Memory B cell (primary cell): ENCODE results near the gene PCDHGB5.
"Not testable (repeated sequence)": the region's sequence is repeated elsewhere in the genome, so short reads cannot be mapped to it uniquely, and the experiment has no call there.

Experiments used
- ATAC-seq: fragments of 150-1000 bp; cut with Tn5 transposase; 2 replicates; pipeline ENCODE4 v1.10.0; 2021; ENCODE audit warnings: low read depth, mild to moderate bottlenecking, moderate library complexity
- DNase-seq, 2 donors: peaks; one replicate each; pipeline ENCODE4 v3.0.0; 2022; ENCODE audit warnings: low spot score in 2 of 2
- H3K27ac Mint-ChIP-seq: one replicate; pipeline ENCODE4 v1.8.0; 2022; ENCODE audit warnings: mild to moderate bottlenecking, moderate library complexity, mixed read lengths
- H3K27me3 Mint-ChIP-seq: one replicate; pipeline ENCODE4 v1.8.0; 2022; ENCODE audit warnings: mixed read lengths
- H3K36me3 Mint-ChIP-seq: one replicate; pipeline ENCODE4 v1.8.0; 2022; ENCODE audit warnings: mild to moderate bottlenecking, mixed read lengths
- H3K4me1 Mint-ChIP-seq: one replicate; pipeline ENCODE4 v1.8.0; 2022; ENCODE audit warnings: mixed read lengths
- H3K4me3 Mint-ChIP-seq: one replicate; pipeline ENCODE4 v1.8.0; 2022; ENCODE audit warnings: mild to moderate bottlenecking, moderate library complexity, mixed read lengths
- H3K9me3 Mint-ChIP-seq: one replicate; pipeline ENCODE4 v1.8.0; 2022; ENCODE audit warnings: mixed read lengths

Gene PCDHGB5

DNA sequence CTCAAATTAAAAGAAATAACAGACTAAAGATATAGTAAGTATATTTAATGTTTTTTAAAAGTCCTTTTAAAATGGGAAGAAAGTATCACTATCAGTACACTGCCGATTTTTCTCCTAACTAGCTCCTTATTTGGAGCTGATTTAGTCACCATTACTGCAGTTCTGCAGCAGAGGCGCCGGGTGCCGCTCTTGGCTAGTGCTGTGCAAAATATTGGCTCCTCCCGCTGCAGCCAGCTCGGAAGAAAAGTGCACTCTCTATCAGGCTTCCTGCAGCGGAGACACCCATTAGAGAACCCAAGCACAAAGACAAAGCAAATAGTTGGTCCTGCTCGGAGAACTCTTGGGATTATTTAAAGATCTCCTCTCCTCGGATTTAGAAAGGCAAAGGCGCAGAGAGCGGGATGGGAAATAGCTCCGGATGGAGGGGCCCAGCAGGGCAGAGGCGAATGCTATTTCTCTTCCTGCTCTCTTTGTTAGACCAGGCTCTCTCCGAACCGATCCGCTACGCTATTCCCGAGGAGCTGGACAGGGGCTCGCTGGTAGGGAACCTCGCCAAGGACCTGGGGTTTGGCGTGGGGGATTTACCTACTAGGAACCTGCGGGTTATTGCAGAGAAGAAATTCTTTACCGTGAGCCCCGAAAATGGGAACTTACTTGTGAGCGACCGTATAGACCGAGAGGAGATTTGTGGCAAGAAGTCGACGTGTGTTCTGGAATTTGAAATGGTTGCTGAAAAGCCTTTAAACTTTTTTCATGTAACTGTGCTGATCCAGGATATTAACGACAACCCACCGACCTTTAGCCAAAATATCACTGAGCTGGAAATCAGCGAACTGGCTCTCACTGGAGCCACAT is 27.5 kb upstream of the PCDHGB5 start, which contains the start of gene PCDHGB3:
TSS of gene PCDHGB3 (plus strand) at position 249 of the 855 bp plus-strand sequence. CDS start at position 402, 153 bp downstream.
- H3K27ac Mint-ChIP-seq = peak within 1 kb of the TSS; percentile 41
- peaks cover 8% of the 10 kb centered on the region for H3K9me3 Mint-ChIP-seq
- peak within 1 kb of the TSS; percentile 95 for H3K4me3 Mint-ChIP-seq
- DNase-seq (peak in 1 of 2 donors; percentile 20), ATAC-seq (peak; percentile 93)
- H3K27me3 Mint-ChIP-seq = peaks cover 15% of the 10 kb centered on the region
- peaks cover 2% of the 10 kb centered on the region for H3K4me1 Mint-ChIP-seq
- H3K36me3 Mint-ChIP-seq = peaks cover 3% of the 10 kb centered on the region

DNA sequence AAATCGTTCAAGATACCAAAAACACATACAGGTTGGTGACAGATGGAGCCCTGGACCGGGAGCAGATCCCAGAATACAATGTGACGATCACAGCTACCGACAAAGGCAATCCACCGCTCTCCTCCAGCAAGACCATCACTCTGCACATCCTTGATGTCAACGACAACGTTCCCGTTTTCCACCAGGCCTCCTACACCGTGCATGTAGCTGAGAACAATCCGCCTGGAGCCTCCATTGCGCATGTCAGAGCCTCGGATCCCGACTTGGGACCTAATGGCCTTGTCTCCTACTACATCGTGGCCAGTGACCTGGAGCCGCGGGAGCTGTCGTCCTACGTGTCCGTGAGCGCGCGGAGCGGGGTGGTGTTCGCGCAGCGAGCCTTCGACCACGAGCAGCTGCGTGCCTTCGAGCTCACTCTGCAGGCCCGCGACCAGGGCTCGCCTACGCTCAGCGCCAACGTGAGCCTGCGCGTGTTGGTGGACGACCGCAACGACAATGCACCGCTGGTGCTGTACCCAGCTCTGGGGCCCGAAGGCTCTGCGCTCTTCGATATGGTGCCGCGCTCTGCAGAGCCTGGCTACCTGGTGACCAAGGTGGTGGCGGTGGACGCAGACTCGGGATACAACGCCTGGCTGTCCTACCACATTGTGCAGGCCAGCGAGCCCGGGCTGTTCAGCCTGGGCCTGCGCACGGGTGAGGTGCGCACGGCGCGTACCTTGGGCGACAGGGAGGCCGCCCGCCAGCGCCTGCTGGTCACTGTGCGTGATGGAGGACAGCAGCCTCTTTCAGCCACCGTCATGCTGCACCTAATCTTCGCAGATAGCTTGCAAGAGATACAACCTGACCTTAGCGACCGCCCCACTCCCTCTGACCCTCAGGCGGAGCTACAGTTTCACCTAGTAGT is 25.9 kb upstream of the PCDHGB5 start:
- no peak for ATAC-seq
- no peak for DNase-seq

DNA sequence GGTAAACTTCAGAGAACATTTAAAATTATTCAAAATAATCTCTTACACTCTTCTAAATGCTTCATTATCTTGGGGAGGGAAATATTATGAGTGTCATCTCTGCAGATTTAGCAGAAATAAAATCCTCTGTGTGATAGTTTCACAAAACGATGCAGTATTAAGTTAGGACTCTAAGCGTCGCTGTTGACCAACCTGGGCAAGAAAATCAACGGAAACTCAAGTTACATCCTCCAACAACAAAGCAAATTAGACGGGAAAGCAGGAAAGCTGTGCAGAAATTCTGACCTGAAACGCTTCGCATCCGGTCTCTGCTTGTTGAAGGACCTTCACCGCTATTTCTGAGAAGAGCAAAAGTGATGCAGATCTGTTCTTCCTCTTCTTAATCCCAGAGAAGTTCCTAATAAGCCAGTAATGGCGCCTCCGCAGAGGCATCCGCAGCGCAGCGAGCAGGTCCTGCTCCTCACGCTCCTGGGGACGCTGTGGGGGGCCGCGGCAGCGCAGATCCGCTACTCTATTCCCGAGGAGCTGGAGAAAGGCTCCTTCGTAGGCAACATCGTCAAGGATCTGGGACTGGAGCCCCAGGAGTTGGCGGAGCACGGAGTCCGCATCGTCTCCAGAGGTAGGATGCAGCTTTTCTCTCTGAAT is 24.0 kb upstream of the PCDHGB5 start, which contains the start of gene PCDHGA6:
TSS of gene PCDHGA6 (plus strand) at position 219 of the 645 bp plus-strand sequence. CDS start at position 412, 193 bp downstream.
- Mint-ChIP-seq H3K27me3 (peaks cover 9% of the 10 kb centered on the region), H3K36me3 (peaks cover 5% of the 10 kb centered on the region), H3K4me1 (peaks cover 2% of the 10 kb centered on the region), H3K4me3 (peak within 1 kb of the TSS; percentile 24), H3K27ac (no peak within 1 kb of the TSS), H3K9me3 (peaks cover 10% of the 10 kb centered on the region)
- no peak for DNase-seq
- ATAC-seq = no peak

More for the DNA sequence above, 25.9 kb upstream of the PCDHGB5 start:
- Mint-ChIP-seq H3K36me3 (peaks cover 3% of the 10 kb centered on the region), H3K4me3 (no peak overlapping the region), H3K27me3 (peaks cover 10% of the 10 kb centered on the region), H3K9me3 (peaks cover 8% of the 10 kb centered on the region), H3K27ac (no peak overlapping the region), H3K4me1 (peaks cover 2% of the 10 kb centered on the region)

DNA sequence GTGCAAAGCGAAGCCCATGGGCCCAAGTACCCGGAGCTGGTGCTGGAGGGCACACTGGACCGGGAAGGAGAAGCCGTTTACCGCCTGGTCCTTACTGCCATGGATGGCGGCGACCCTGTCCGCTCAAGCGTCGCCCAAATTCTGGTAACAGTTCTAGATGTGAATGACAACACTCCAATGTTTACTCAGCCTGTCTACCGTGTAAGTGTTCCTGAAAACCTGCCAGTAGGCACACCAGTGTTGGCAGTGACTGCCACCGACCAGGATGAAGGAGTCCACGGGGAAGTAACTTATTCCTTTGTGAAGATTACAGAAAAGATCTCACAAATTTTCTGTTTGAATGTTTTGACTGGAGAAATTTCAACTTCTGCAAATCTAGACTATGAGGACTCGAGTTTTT is 23.1 kb upstream of the PCDHGB5 start:
- Mint-ChIP-seq H3K4me3 (no peak overlapping the region), H3K27me3 (peaks cover 11% of the 10 kb centered on the region), H3K36me3 (peaks cover 6% of the 10 kb centered on the region), H3K4me1 (peaks cover 2% of the 10 kb centered on the region), H3K9me3 (peaks cover 10% of the 10 kb centered on the region), H3K27ac (no peak overlapping the region)
- DNase-seq (no peak), ATAC-seq (no peak)

- H3K27me3 Mint-ChIP-seq = peaks cover 11% of the 10 kb centered on the region
- not testable (repeated sequence) for DNase-seq, H3K4me3 Mint-ChIP-seq, ATAC-seq, H3K4me1 Mint-ChIP-seq, H3K27ac Mint-ChIP-seq, H3K9me3 Mint-ChIP-seq, H3K36me3 Mint-ChIP-seq
These were observed 22.1 kb upstream of the PCDHGB5 start for GRCh38 chr5:141375444-141376155.

- DNase-seq (peak in 1 of 2 donors; percentile 9), ATAC-seq (no peak)
- Mint-ChIP-seq H3K4me1 (no peaks in the 10 kb centered on the region), H3K27ac (no peak within 1 kb of the TSS), H3K27me3 (peaks cover 21% of the 10 kb centered on the region), H3K36me3 (peaks cover 3% of the 10 kb centered on the region), H3K9me3 (peaks cover 7% of the 10 kb centered on the region), H3K4me3 (peak within 1 kb of the TSS; percentile 78)
These were observed 15.1 kb upstream of the PCDHGB5 start, which contains the start of gene PCDHGA7 for GRCh38 chr5:141382469-141383294. TSS of gene PCDHGA7 (plus strand) at chr5:141382742. CDS start at chr5:141382900, 158 bp downstream.

DNA sequence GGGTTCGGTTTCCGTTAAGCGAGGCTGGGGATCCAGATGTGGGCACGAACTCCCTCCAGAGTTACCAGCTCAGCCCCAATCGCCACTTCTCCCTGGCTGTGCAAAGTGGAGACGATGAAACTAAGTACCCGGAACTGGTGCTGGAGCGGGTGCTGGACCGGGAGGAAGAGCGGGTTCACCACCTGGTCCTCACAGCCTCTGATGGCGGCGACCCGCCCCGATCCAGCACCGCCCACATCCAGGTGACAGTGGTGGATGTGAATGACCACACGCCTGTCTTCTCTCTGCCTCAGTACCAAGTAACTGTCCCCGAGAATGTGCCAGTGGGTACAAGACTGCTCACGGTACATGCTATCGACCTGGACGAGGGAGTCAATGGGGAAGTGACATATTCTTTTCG is 14.4 kb upstream of the PCDHGB5 start:
- DNase-seq (no peak), ATAC-seq (no peak)
- no peaks in the 10 kb centered on the region for H3K4me1 Mint-ChIP-seq
- peaks cover 21% of the 10 kb centered on the region for H3K27me3 Mint-ChIP-seq
- no peak overlapping the region for H3K4me3 Mint-ChIP-seq
- H3K9me3 Mint-ChIP-seq = peaks cover 7% of the 10 kb centered on the region
- H3K36me3 Mint-ChIP-seq = peaks cover 3% of the 10 kb centered on the region
- H3K27ac Mint-ChIP-seq = no peak overlapping the region

- H3K27ac Mint-ChIP-seq = no peak overlapping the region
- ATAC-seq (no peak), DNase-seq (no peak)
- no peak overlapping the region for H3K4me3 Mint-ChIP-seq
- no peaks in the 10 kb centered on the region for H3K4me1 Mint-ChIP-seq
- H3K36me3 Mint-ChIP-seq = no peaks in the 10 kb centered on the region
- H3K9me3 Mint-ChIP-seq = peaks cover 6% of the 10 kb centered on the region
- peaks cover 21% of the 10 kb centered on the region for H3K27me3 Mint-ChIP-seq
These were observed 13.1 kb upstream of the PCDHGB5 start for GRCh38 chr5:141384471-141385267.

- H3K9me3 Mint-ChIP-seq, H3K36me3 Mint-ChIP-seq, H3K27ac Mint-ChIP-seq, H3K4me1 Mint-ChIP-seq: not testable (repeated sequence)
- Mint-ChIP-seq H3K4me3 (peak within 1 kb of the TSS; percentile 34), H3K27me3 (peaks cover 21% of the 10 kb centered on the region)
- ATAC-seq (peak; percentile 58), DNase-seq (peak in 1 of 2 donors; percentile 16)
These were observed 10.0 kb upstream of the PCDHGB5 start, which contains the start of gene PCDHGB4 for GRCh38 chr5:141387557-141388311. TSS of gene PCDHGB4 (plus strand) at chr5:141387698. CDS start at chr5:141387885, 187 bp downstream.

DNA sequence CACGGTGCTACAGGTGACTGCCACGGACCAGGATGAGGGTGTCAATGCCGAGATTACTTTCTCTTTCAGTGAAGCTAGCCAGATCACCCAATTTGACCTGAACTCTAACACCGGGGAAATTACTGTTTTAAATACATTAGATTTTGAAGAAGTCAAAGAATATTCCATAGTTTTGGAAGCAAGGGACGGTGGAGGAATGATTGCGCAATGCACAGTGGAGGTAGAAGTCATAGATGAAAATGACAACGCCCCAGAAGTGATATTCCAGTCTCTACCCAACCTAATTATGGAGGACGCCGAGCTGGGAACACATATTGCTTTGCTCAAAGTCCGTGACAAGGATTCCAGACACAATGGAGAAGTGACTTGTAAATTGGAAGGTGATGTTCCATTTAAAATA is 9.1 kb upstream of the PCDHGB5 start:
- Mint-ChIP-seq H3K9me3 (peaks cover 4% of the 10 kb centered on the region), H3K4me1 (peaks cover 2% of the 10 kb centered on the region), H3K27me3 (peaks cover 18% of the 10 kb centered on the region), H3K36me3 (peaks cover 5% of the 10 kb centered on the region), H3K4me3 (no peak overlapping the region), H3K27ac (no peak overlapping the region)
- DNase-seq (no peak), ATAC-seq (no peak)
